Suprapubic skin (tissue), 4 donors: ENCODE results near the gene USP32.
"Not testable (repeated sequence)": the region's sequence is repeated elsewhere in the genome, so short reads cannot be mapped to it uniquely, and the experiment has no call there.

Experiments
- CTCF ChIP-seq, 2 donors: fragments of 200-600 bp in 1 of 2; fragments of 450-650 bp in 1 of 2; sonication (generic) in 1 of 2; IDR thresholded peaks; one replicate each; pipeline ENCODE4 v1.5.1; 2016 to 2019; ENCODE audit warnings: antibody characterized with exemption in 2 of 2, mild to moderate bottlenecking in 1 of 2, moderate library complexity in 1 of 2
- EP300 ChIP-seq: sonication (generic); formaldehyde crosslinking; IDR thresholded peaks from one replicate; pipeline ENCODE4 v1.6.1; 2017; ENCODE audit warnings: antibody characterized with exemption
- POLR2AphosphoS5 ChIP-seq, 3 donors: sonication (generic); formaldehyde crosslinking; IDR thresholded peaks; one replicate each; pipeline ENCODE4 v1.6.1; 2017; ENCODE audit warnings: antibody characterized with exemption in 3 of 3

GRCh38 chr17:60205782-60206181 is 186.2 kb downstream of the USP32 start:
- not testable (repeated sequence) for TF ChIP-seq CTCF (IDR thresholded peaks at IDR 0.05); POLR2AphosphoS5 (IDR thresholded peaks at IDR 0.05); EP300
